Measurements from ENCODE around the gene MRPL36.

DNA sequence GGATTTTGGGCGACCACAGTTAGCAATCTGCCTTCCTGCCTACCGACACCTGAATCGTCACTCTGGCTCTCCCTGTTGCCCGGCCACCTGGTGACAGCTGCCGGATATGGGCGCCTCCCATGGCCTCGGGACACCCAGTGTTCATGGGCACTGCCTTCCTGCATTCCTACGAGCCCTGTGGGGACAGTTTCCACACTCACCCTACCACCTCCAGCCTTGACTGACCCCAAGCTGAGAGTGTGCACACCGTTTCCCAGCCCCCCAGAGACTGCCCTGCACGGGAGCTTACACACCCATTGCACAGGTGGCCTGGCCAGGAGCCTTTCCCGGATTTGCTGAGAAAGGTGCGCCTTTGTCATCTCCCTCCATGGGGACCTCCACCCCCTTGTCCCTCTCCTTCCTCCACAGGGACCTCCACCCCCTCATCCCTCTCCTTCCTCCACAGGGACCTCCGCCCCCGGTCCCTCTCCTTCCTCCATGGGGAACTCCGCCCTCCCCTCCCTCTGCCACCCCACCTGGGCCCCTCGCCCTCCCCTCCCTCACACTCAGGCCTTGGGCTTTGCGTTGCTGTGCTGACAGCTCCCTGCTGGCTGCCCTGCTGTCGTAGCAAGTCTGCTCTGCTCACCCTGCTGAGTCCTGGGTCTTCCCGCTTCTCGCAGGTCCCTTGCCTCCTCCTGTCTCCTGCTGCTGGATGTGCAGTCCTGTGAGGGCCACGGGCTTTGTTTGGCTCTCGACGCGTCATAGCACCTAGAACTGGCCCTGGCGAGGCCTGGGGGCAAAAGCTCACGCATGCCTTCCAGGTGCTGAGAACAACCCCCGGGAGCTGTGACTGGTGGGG is 48.4 kb downstream of the MRPL36 start:
- TF ChIP-seq, protein P1, sequence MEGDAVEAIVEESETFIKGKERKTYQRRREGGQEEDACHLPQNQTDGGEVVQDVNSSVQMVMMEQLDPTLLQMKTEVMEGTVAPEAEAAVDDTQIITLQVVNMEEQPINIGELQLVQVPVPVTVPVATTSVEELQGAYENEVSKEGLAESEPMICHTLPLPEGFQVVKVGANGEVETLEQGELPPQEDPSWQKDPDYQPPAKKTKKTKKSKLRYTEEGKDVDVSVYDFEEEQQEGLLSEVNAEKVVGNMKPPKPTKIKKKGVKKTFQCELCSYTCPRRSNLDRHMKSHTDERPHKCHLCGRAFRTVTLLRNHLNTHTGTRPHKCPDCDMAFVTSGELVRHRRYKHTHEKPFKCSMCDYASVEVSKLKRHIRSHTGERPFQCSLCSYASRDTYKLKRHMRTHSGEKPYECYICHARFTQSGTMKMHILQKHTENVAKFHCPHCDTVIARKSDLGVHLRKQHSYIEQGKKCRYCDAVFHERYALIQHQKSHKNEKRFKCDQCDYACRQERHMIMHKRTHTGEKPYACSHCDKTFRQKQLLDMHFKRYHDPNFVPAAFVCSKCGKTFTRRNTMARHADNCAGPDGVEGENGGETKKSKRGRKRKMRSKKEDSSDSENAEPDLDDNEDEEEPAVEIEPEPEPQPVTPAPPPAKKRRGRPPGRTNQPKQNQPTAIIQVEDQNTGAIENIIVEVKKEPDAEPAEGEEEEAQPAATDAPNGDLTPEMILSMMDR (IDR thresholded peaks at IDR 0.05): no peak
- TF ChIP-seq EP300 (IDR thresholded peaks at IDR 0.05) (no peak), POLR2AphosphoS5 (IDR thresholded peaks at IDR 0.05) (no peak), POLR2A (IDR thresholded peaks at IDR 0.05) (no peak)
